ENCODE results near the gene CBR1.

GRCh38 chr21:36040389-36040788 lies 29.4 kb upstream of the CBR1 start:
- no peak for TF ChIP-seq CTCF (IDR thresholded peaks at IDR 0.05; ENCODE audit: extremely low read depth in 1 of 2, insufficient read depth in 1 of 2, low read depth in 1 of 2, low read length in 2 of 2)
- no peak for TF ChIP-seq FOS (IDR thresholded peaks at IDR 0.05; ENCODE audit: borderline replicate concordance, insufficient read depth, low read length)
- TF ChIP-seq POLR2A (IDR thresholded peaks at IDR 0.05; ENCODE audit: low read depth, low read length) = no peak

Measured in endothelial cell of umbilical vein (primary cell).